GM21515 (cell line): ENCODE measurements around the gene CEP162.
"Not testable (repeated sequence)": the region's sequence is repeated elsewhere in the genome, so short reads cannot be mapped to it uniquely, and the experiment has no call there.

Experiments
- ATAC-seq: cut with Tn5 transposase; IDR thresholded peaks from one replicate; pipeline ENCODE4 v1.9.1; 2021; ENCODE audit not compliant: unreplicated experiment

CEP162 gene

GRCh38 chr6:84227434-84228197 lies at the start of gene CEP162:
Gene CEP162, minus strand, starts transcription at chr6:84227643. Its CDS starts 1,250 bp downstream, at chr6:84226393.
- peak; percentile 98 for ATAC-seq

- no peak for ATAC-seq
These were observed 47.4 kb upstream of the CEP162 start for GRCh38 chr6:84274856-84275255.

GRCh38 chr6:84273048-84273809 lies 45.8 kb upstream of the CEP162 start:
- ATAC-seq, result no peak

- no peak for ATAC-seq
These were observed 44.9 kb upstream of the CEP162 start for GRCh38 chr6:84272298-84272697.

- ATAC-seq, result no peak
These were observed 43.7 kb upstream of the CEP162 start for GRCh38 chr6:84271061-84271716.

GRCh38 chr6:84269947-84270733 lies 42.7 kb upstream of the CEP162 start:
- ATAC-seq, result no peak

- ATAC-seq, result no peak
These were observed 41.3 kb upstream of the CEP162 start for GRCh38 chr6:84268781-84269180.

- ATAC-seq, result no peak
These were observed 36.1 kb upstream of the CEP162 start for GRCh38 chr6:84263557-84263956.

- no peak for ATAC-seq
These were observed 33.5 kb upstream of the CEP162 start for GRCh38 chr6:84260926-84261325.

- no peak for ATAC-seq
These were observed 32.8 kb upstream of the CEP162 start for GRCh38 chr6:84260196-84260595.

- ATAC-seq, result no peak
These were observed 31.4 kb upstream of the CEP162 start for GRCh38 chr6:84258866-84259265.

- ATAC-seq, result no peak
These were observed 30.8 kb upstream of the CEP162 start for GRCh38 chr6:84258268-84258667.

- no peak for ATAC-seq
These were observed 28.2 kb upstream of the CEP162 start for GRCh38 chr6:84255641-84256040.

GRCh38 chr6:84253380-84253779 lies 25.9 kb upstream of the CEP162 start:
- no peak for ATAC-seq

- no peak for ATAC-seq
These were observed 24.6 kb upstream of the CEP162 start for GRCh38 chr6:84251891-84252539.

GRCh38 chr6:84249724-84250123 lies 22.3 kb upstream of the CEP162 start:
- no peak for ATAC-seq

GRCh38 chr6:84244416-84245081 lies 17.1 kb upstream of the CEP162 start:
- not testable (repeated sequence) for ATAC-seq

GRCh38 chr6:84243240-84243639 lies 15.8 kb upstream of the CEP162 start:
- ATAC-seq, result no peak

GRCh38 chr6:84242265-84242664 lies 14.8 kb upstream of the CEP162 start:
- peak; percentile 78 for ATAC-seq

GRCh38 chr6:84228198-84228543 lies 728 bp upstream of the CEP162 start:
- peak; percentile 3 for ATAC-seq
